ENCODE results near the gene KIF12. TPM values are rescaled to one million over a fixed set of nuclear protein-coding genes. Genes with fewer than 3 reads are reported as not detected.

The KIF12 gene
- polyA plus RNA-seq, 3 donors = not detected

DNA sequence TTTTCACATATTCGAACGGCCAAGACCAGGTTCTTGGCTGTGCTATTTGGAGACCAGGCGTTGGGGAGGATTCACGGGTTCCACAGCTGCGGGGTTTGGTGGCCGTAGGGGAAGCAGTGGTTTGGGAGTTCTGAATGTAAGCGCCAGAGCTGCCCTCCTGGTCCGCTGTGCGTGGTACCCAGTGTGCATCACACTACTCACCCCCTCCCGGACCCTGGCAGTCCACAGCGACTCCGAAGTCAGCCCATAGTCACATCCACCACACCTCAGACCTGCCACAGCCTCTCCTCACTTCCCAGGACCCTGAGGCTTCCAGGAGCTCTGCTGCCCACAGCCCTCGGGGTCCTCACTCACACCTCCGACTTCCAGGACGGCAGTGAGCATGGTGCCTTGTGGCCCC is 47.8 kb downstream of the KIF12 start:
- Mint-ChIP-seq H3K4me3 (no peak overlapping the region), H3K27ac (no peak overlapping the region), H3K9me3 (no peaks in the 10 kb centered on the region), H3K27me3 (ENCODE audit: low read depth in 3 of 3) (peaks cover 0 to 2% (median 0%) of the 10 kb centered on the region in 3 donors), H3K4me1 (no peaks in the 10 kb centered on the region), H3K36me3 (peaks cover 20 to 32% of the 10 kb centered on the region in 2 donors)
- H3K27ac ChIP-seq (ENCODE audit: low read depth in 1 of 2, low read length in 2 of 2) = no peak overlapping the region
- H3K27me3 ChIP-seq (ENCODE audit: control insufficient read depth in 2 of 2, insufficient read depth in 2 of 2, low read length in 2 of 2) = no peaks in the 10 kb centered on the region
- peaks cover 15 to 29% of the 10 kb centered on the region in 2 donors for H3K36me3 ChIP-seq (replicated peaks in 1 of 2; ENCODE audit: control insufficient read depth in 1 of 2, insufficient read depth in 2 of 2, low read length in 2 of 2)
- H3K9ac ChIP-seq (ENCODE audit: insufficient read depth, low read length, poor library complexity, severe bottlenecking) = no peak overlapping the region
- H3K4me1 ChIP-seq (ENCODE audit: control insufficient read depth in 1 of 2, insufficient read depth in 2 of 2, low read length in 2 of 2) = no peaks in the 10 kb centered on the region
- WGBS (ENCODE audit: insufficient coverage) = 100% methylated on average over 9 of the region's 15 CpGs
- TF ChIP-seq CTCF (IDR thresholded peaks at IDR 0.05) = no peak
- intact Hi-C loops (cut with micrococcal nuclease) = no loop called here
- H2AFZ ChIP-seq (ENCODE audit: insufficient read depth, low read depth, low read length, poor library complexity, severe bottlenecking) = no peak overlapping the region
- no peaks in the 10 kb centered on the region for H3K79me2 ChIP-seq (ENCODE audit: insufficient read depth, low read length)
- no peaks in the 10 kb centered on the region for H4K20me1 ChIP-seq (ENCODE audit: insufficient read depth, low read length)
- no peak for DNase-seq
- H3K9me3 ChIP-seq (replicated peaks in 1 of 2; ENCODE audit: control insufficient read depth in 1 of 2, insufficient read depth in 1 of 2, low read length in 2 of 2) = no peaks in the 10 kb centered on the region
- H3K4me2 ChIP-seq (replicated peaks; ENCODE audit: extremely low read depth, low read length, poor library complexity, severe bottlenecking) = no peak overlapping the region
- H3K4me3 ChIP-seq (replicated peaks in 1 of 3; ENCODE audit: low read depth in 2 of 3, low read length in 3 of 3) = no peak overlapping the region

GRCh38 chr9:114050646-114051045 is 48.4 kb downstream of the KIF12 start:
- no peaks in the 10 kb centered on the region for H3K4me1 ChIP-seq (ENCODE audit: control insufficient read depth in 1 of 2, insufficient read depth in 2 of 2, low read length in 2 of 2)
- no peak overlapping the region for H3K4me3 ChIP-seq (replicated peaks in 1 of 3; ENCODE audit: low read depth in 2 of 3, low read length in 3 of 3)
- Mint-ChIP-seq H3K27me3 (ENCODE audit: low read depth in 3 of 3) (peaks cover 0 to 2% (median 0%) of the 10 kb centered on the region in 3 donors), H3K9me3 (no peaks in the 10 kb centered on the region), H3K36me3 (peaks cover 20 to 32% of the 10 kb centered on the region in 2 donors), H3K4me1 (no peaks in the 10 kb centered on the region), H3K27ac (no peak overlapping the region), H3K4me3 (no peak overlapping the region)
- H3K27me3 ChIP-seq (ENCODE audit: control insufficient read depth in 2 of 2, insufficient read depth in 2 of 2, low read length in 2 of 2) = no peaks in the 10 kb centered on the region
- intact Hi-C loops (cut with micrococcal nuclease) = no loop called here
- no peak overlapping the region for H3K27ac ChIP-seq (ENCODE audit: low read depth in 1 of 2, low read length in 2 of 2)
- no peak overlapping the region for H3K9ac ChIP-seq (ENCODE audit: insufficient read depth, low read length, poor library complexity, severe bottlenecking)
- no peak for TF ChIP-seq CTCF (IDR thresholded peaks at IDR 0.05)
- peaks cover 15 to 29% of the 10 kb centered on the region in 2 donors for H3K36me3 ChIP-seq (replicated peaks in 1 of 2; ENCODE audit: control insufficient read depth in 1 of 2, insufficient read depth in 2 of 2, low read length in 2 of 2)
- no peaks in the 10 kb centered on the region for H3K9me3 ChIP-seq (replicated peaks in 1 of 2; ENCODE audit: control insufficient read depth in 1 of 2, insufficient read depth in 1 of 2, low read length in 2 of 2)
- H2AFZ ChIP-seq (ENCODE audit: insufficient read depth, low read depth, low read length, poor library complexity, severe bottlenecking) = no peak overlapping the region
- H3K79me2 ChIP-seq (ENCODE audit: insufficient read depth, low read length) = no peaks in the 10 kb centered on the region
- no peak overlapping the region for H3K4me2 ChIP-seq (replicated peaks; ENCODE audit: extremely low read depth, low read length, poor library complexity, severe bottlenecking)
- no peak for DNase-seq
- WGBS (ENCODE audit: insufficient coverage) = 90% methylated on average over 2 of the region's 6 CpGs
- H4K20me1 ChIP-seq (ENCODE audit: insufficient read depth, low read length) = no peaks in the 10 kb centered on the region
